WTC11 (cell line): ENCODE measurements around the gene CGRRF1. TPM values are rescaled to one million over a fixed set of nuclear protein-coding genes. Genes with fewer than 3 reads are reported as not detected.

Experiments
- ATF6 ChIP-seq: sonication (generic); formaldehyde crosslinking; IDR thresholded peaks from 2 replicates; pipeline ENCODE4 v1.8.1; 2023; ENCODE audit warnings: mild to moderate bottlenecking, missing genetic modification reagents
- CBFB ChIP-seq: sonication (generic); formaldehyde crosslinking; IDR thresholded peaks from 2 replicates; pipeline ENCODE4 v1.8.1; 2022; ENCODE audit warnings: mild to moderate bottlenecking, low read depth, missing genetic modification reagents
- CDX4 ChIP-seq: fragments of 250-450 bp; sonication (Bioruptor Pico); IDR thresholded peaks from 2 replicates; pipeline ENCODE4 v1.9.0; 2021; ENCODE audit warnings: moderate library complexity, mild to moderate bottlenecking, inconsistent platforms, borderline replicate concordance
- ELF4 ChIP-seq: sonication (generic); formaldehyde crosslinking; IDR thresholded peaks from 2 replicates; pipeline ENCODE4 v1.8.1; 2022; ENCODE audit warnings: low read depth, mild to moderate bottlenecking, moderate library complexity, missing genetic modification reagents
- ERG ChIP-seq: fragments of 250-450 bp; sonication (Bioruptor Pico); IDR thresholded peaks from 2 replicates; pipeline ENCODE4 v1.8.0; 2021; ENCODE audit warnings: mild to moderate bottlenecking
- ETV6 ChIP-seq: sonication (generic); formaldehyde crosslinking; IDR thresholded peaks from 2 replicates; pipeline ENCODE4 v1.8.1; 2022; ENCODE audit warnings: mild to moderate bottlenecking, missing genetic modification reagents
- FOXK1 ChIP-seq: sonication (generic); formaldehyde crosslinking; IDR thresholded peaks from 2 replicates; pipeline ENCODE4 v1.8.0; 2022; ENCODE audit warnings: mild to moderate bottlenecking, moderate library complexity, missing genetic modification reagents
- GTF2I ChIP-seq: fragments of 250-450 bp; sonication (Bioruptor Pico); conservative IDR thresholded peaks from 2 replicates; pipeline ENCODE4 v1.4.0; 2021; ENCODE audit warnings: mild to moderate bottlenecking
- JUN ChIP-seq: sonication (generic); formaldehyde crosslinking; IDR thresholded peaks from 2 replicates; pipeline ENCODE4 v1.8.0; 2023; ENCODE audit warnings: mild to moderate bottlenecking, missing genetic modification reagents
- MAX ChIP-seq: sonication (generic); formaldehyde crosslinking; IDR thresholded peaks from 2 replicates; pipeline ENCODE4 v1.8.0; 2022; ENCODE audit warnings: mild to moderate bottlenecking, missing genetic modification reagents
- MYBL2 ChIP-seq: sonication (generic); formaldehyde crosslinking; IDR thresholded peaks from 2 replicates; pipeline ENCODE4 v1.8.1; 2023; ENCODE audit warnings: mild to moderate bottlenecking, moderate library complexity, missing genetic modification reagents
- NR1H2 ChIP-seq: sonication (generic); formaldehyde crosslinking; IDR thresholded peaks from 2 replicates; pipeline ENCODE4 v1.9.0; 2021; ENCODE audit warnings: mild to moderate bottlenecking, moderate library complexity, missing genetic modification reagents
- NR3C1 ChIP-seq: sonication (generic); formaldehyde crosslinking; conservative IDR thresholded peaks from 2 replicates; pipeline ENCODE4 v1.8.1; 2023; ENCODE audit warnings: low read depth, mild to moderate bottlenecking, missing genetic modification reagents
- PRDM15 ChIP-seq: sonication (generic); formaldehyde crosslinking; IDR thresholded peaks from 2 replicates; pipeline ENCODE4 v1.8.0; 2022; ENCODE audit warnings: missing genetic modification reagents
- TEAD4 ChIP-seq: sonication (generic); formaldehyde crosslinking; IDR thresholded peaks from 2 replicates; pipeline ENCODE4 v1.8.0; 2022; ENCODE audit warnings: mild to moderate bottlenecking, missing genetic modification reagents
- USF1 ChIP-seq: sonication (generic); formaldehyde crosslinking; IDR thresholded peaks from 2 replicates; pipeline ENCODE4 v1.8.0; 2022; ENCODE audit warnings: mild to moderate bottlenecking, missing genetic modification reagents
- ZBTB43 ChIP-seq: sonication (generic); formaldehyde crosslinking; IDR thresholded peaks from 2 replicates; pipeline ENCODE4 v1.8.1; 2023; ENCODE audit warnings: mild to moderate bottlenecking, missing genetic modification reagents
- ZNF232 ChIP-seq: sonication (generic); formaldehyde crosslinking; IDR thresholded peaks from 2 replicates; pipeline ENCODE4 v1.8.0; 2022; ENCODE audit warnings: mild to moderate bottlenecking, missing genetic modification reagents
- ZNF263 ChIP-seq: sonication (generic); formaldehyde crosslinking; IDR thresholded peaks from 2 replicates; pipeline ENCODE4 v1.8.1; 2022; ENCODE audit warnings: low read depth, mild to moderate bottlenecking, moderate library complexity, missing genetic modification reagents
- ZNF317 ChIP-seq: sonication (generic); formaldehyde crosslinking; IDR thresholded peaks from 2 replicates; pipeline ENCODE4 v1.8.1; 2023; ENCODE audit warnings: low read depth, mild to moderate bottlenecking, moderate library complexity, missing genetic modification reagents, borderline replicate concordance
- ZNF425 ChIP-seq: fragments of 250-450 bp; sonication (Bioruptor Pico); conservative IDR thresholded peaks from 2 replicates; pipeline ENCODE4 v1.9.0; 2021; ENCODE audit warnings: mild to moderate bottlenecking
- ZNF512 ChIP-seq: sonication (generic); formaldehyde crosslinking; IDR thresholded peaks from 2 replicates; pipeline ENCODE4 v1.8.1; 2022; ENCODE audit warnings: missing genetic modification reagents, borderline replicate concordance
- total RNA-seq: library from RNA; stranded (reverse); gene quantifications from 3 replicates; pipeline ENCODE4 v1.2.3, GENCODE V29; 2021

Gene CGRRF1
- total RNA-seq, 1 experiment from 2014 or later = 15.1 TPM

GRCh38 chr14:54488646-54489317 is 20.9 kb upstream of the CGRRF1 start, which contains the start of gene GMFB (continued):
- TF ChIP-seq JUN (CRISPR knock-in tag) (no peak), CDX4 (CRISPR knock-in tag) (no peak), ZNF232 (no peak), FOXK1 (CRISPR knock-in tag) (peak; percentile 55; the same call in 1 of the 2 replicates), USF1 (CRISPR knock-in tag) (peak; percentile 94), ZNF512 (CRISPR knock-in tag) (no peak), ETV6 (CRISPR knock-in tag) (no peak), CBFB (no peak), PRDM15 (peak; percentile 90), ERG (CRISPR knock-in tag) (no peak), GTF2I (CRISPR knock-in tag) (no peak), ZNF317 (CRISPR knock-in tag) (peak; percentile 45; the same call in 1 of the 2 replicates), ELF4 (0 out of 2 replicates have a peak, but pooled peaks have one; percentile 48), NR1H2 (CRISPR knock-in tag) (no peak), TEAD4 (CRISPR knock-in tag) (no peak), ATF6 (CRISPR knock-in tag) (no peak), MYBL2 (CRISPR knock-in tag) (no peak; the same call in 1 of the 2 replicates), NR3C1 (CRISPR knock-in tag) (0 out of 2 replicates have a peak, but pooled peaks have one; percentile 23), ZNF425 (CRISPR knock-in tag) (no peak), MAX (peak; percentile 81), ZNF263 (CRISPR knock-in tag) (no peak), ZBTB43 (CRISPR knock-in tag) (no peak)
